ENCODE data around the gene FCHSD1.

DNA sequence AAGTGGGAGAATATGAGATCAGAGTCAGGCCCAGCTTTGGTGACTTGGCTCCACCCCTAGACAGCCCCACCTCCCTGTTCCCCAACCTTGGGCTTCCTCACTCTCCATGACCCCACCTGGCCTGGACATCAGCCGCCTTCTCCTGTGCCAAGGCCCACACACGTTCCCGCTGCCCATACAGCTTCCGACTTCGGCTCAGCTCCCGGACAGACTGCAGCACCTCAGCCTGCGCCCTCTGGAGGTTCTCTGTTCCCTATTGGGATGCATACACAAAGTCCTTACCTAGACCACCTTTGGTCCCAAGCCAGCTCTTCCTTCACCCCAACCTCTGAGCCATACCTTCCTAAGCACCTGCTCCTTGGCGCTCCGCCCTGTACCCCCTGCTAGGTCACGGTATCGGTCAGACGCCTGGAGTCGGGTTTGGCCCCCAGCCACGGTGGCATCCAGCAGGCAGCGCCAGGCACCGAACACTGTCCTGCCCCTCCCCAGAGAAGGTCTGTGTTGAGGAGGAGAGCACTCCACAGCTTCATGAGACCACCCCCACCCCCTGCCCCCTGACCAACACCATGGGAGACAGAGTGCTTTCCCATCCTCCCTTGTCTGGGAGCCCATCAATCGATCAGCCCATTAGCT, 2.0 kb downstream of the FCHSD1 start:
- TF ChIP-seq EP300 (IDR thresholded peaks at IDR 0.05; ENCODE audit: borderline replicate concordance) = no peak
- TF ChIP-seq CEBPB (IDR thresholded peaks at IDR 0.05) = no peak

All from Ishikawa (cell line).